GM12801 (cell line): ENCODE data around the gene CLDN5.

Experiments
- CTCF ChIP-seq: IDR thresholded peaks from one replicate; pipeline ENCODE4 v1.5.1; 2011; ENCODE audit warnings: control low read depth; ENCODE audit not compliant: insufficient read length; ENCODE audit errors: extremely low read depth

Gene CLDN5

GRCh38 chr22:19555651-19556050 is 31.4 kb upstream of the CLDN5 start:
- no peak for TF ChIP-seq CTCF

GRCh38 chr22:19554834-19555404 is 30.7 kb upstream of the CLDN5 start:
- TF ChIP-seq CTCF = no peak

GRCh38 chr22:19553201-19553600 is 29.0 kb upstream of the CLDN5 start:
- no peak for TF ChIP-seq CTCF

- TF ChIP-seq CTCF = no peak
These were observed 26.2 kb upstream of the CLDN5 start for GRCh38 chr22:19550382-19550781.

- no peak for TF ChIP-seq CTCF
These were observed 25.2 kb upstream of the CLDN5 start for GRCh38 chr22:19549428-19549827.

GRCh38 chr22:19548964-19549363 is 24.8 kb upstream of the CLDN5 start:
- no peak for TF ChIP-seq CTCF

- TF ChIP-seq CTCF = no peak
These were observed 23.4 kb upstream of the CLDN5 start for GRCh38 chr22:19547620-19548019.

- no peak for TF ChIP-seq CTCF
These were observed 22.5 kb upstream of the CLDN5 start for GRCh38 chr22:19546680-19547079.
